Fibroblast of skin of back (primary cell): ENCODE data around the gene GRIP1.
"Not testable (repeated sequence)": the region's sequence is repeated elsewhere in the genome, so short reads cannot be mapped to it uniquely, and the experiment has no call there.

ENCODE experiments used
- DNase-seq: peaks from one replicate; pipeline ENCODE4 v3.0.0-alpha.2; 2013

GRIP1 gene

DNA sequence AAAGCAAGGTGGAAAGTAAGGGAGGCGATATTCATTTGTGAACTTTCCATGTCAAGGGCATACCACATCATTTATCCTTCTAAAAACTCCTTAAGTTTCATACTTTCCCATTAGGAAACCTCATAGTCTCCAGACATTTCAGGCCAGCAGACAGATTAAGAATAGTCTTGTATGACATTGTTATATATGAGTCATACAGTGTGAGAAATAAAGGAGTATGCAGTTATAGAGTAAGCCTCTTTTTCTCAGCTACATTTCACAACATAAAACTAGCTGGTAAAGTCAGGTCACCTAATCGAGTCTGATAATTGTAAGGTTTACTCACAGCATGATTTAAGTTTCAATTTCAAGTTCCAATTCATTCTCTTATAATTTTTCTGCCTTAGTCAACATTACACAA is 164.3 kb downstream of the GRIP1 start:
- peak; percentile 78 for DNase-seq

DNA sequence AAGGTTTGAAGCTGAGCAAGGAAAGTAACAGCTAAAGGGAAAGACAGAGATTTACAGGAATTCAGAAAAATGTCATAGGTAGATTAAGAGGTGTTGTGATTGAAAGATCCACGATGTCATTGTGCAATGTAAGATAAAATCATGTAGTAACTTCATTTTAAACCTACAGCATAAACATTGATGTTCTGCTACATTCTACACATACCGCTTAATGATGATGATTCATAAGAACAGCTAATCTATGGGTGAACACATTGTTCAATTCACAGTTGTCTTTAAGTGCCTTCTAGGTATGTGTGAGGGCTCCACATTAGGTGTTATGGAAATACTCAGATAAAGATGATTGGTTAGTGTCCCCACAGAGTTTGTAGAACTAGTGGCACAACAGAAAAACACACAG is 170.9 kb downstream of the GRIP1 start:
- DNase-seq: no peak

DNA sequence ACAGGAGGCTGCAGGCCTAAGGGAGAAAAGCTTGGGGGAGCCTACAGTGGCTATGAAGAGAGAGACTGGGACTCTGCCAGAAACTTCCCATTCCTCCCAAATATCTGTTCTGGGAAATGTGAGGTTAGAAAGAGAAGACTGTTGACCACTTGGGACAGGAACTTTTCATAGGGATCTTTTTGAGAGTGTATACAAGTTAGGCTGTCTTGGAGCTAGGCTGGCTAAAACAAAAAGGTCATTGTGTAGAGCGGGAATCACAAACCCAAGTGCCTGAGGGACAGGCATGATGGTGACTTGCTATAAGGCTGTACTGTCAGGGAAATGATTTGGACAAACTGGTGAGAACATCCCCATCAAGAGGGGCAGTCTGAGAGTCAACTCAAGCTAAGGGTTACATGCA is 175.1 kb downstream of the GRIP1 start:
- DNase-seq: no peak

DNA sequence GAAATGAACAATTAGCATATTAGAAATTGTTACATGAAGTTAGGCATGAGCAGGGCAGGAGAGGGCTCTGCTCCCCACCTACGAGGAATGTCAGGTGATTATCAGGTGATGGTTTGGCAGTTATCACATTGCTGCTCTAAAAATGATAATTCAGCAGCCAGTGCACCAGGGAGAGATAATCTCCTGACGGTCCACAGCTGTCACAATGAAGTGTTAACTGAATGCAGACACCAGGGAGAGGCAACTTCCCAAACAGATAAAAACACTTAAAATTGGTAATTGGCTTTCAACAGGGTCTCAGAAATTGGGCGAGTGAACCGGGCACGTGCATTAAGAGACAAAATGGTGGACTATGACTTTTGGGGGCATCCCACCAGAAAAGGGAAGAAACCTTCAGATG is 176.0 kb downstream of the GRIP1 start:
- DNase-seq: no peak

DNA sequence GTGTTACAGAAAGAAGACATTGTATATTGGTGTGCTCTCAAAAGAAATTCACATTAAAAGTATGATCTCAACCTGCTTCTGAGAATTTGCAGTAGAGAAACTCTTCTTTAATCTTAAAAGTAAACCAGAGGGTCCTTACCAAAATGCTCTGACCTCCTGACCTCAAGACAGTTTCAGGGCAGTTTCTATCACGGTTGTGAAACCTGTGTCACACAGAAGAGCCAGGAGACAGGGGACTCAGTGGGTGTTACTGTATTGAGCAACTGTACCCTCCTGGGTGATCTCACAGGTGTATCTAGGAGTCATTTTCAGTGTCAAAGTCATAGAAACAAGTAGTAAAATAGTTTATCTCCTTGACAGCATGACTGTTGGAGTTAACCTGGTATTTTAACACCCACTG is 178.0 kb downstream of the GRIP1 start:
- no peak for DNase-seq

DNA sequence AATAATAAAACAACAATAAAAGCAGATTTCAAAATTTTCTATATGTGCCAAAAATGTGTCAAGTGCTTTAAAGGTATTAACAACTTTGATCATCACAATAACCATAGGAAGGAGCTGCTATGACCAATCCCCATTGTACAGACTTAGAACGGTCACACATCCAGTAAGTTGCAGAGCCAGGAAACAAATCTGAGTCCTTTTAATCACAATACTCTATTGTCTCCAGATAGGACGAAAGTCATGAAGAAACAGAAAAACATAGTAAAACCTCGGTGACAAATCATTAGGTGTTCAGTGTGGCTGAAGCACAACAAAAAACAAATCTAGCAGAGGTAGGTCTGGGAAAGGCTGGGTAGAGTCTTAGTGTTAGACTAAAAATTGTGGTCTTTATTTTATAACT is 178.8 kb downstream of the GRIP1 start:
- no peak for DNase-seq

DNA sequence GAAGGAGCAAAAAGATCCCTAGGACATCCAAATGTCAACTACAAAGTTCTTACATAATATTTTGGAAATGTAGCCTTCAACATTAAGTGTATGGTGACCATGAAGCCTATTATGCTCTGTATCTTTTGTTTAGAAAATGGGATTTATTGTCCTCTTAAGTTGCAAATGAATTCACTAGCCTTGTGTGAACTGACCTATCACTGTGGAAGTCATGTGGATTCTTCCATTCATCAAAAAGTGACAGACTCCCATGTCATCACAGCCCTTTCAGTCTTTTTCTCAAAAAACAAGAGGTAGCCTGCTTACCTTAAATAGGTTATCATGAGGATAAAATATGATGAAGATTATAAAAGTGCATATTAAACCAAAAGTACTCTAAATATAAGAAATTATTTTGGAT is 179.9 kb downstream of the GRIP1 start:
- DNase-seq: no peak

DNA sequence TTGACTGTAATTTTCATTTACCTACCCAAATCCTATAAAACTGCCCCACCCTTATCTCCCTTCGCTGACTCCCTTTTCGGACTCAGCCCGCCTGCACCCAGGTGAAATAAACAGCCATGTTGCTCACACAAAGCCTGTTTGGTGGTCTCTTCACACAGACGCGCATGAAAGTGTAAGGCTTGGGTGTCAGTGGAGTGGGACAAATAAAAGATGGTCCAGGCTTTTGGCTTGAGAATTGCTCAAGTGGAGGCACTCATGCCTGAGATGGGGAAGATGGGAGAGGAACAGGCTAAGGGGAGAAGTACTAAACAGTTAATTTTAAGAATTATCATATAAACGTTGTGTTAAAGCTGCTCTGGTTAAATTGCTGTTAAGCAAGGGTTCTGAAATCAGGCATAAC is 180.8 kb downstream of the GRIP1 start:
- not testable (repeated sequence) for DNase-seq

DNA sequence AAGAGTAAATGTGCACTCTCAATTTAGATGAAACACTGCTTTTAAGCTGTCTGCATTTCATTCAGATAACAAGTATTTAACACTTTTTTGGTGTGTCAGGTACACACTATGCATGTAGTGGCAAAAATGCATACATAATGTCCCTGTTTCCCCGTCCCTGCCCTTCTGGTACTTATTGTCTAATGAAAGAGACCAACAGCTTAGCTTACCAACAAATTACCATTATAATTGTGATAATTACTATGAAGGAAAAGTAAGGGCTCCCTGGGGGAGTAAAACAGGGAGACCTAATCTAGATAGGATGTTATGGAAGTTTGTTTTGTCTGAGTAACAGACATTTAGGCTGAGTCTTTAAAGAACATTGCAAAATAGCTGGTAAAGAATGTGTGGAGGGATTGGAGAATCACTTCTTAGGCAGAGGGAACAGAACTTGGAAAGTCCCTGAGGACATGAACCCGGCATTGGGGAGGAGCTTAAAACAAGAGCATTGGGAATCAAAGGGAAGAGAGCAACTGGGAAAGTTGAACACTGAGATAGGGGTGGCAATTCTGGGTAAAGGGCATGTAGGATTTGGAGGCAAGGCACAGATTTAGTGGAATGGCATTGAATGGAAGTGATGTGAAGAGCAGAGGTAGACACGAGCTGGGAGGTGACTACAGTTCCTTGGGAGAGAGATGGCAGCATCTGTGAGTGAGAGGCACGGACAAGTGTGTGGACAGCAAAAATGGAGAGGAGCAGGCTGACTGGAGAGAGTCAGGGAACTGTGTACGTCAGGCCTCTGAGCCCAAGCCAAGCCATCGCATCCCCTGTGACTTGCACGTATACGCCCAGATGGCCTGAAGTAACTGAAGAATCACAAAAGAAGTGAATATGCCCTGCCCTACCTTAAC is 181.6 kb downstream of the GRIP1 start:
- DNase-seq: no peak

DNA sequence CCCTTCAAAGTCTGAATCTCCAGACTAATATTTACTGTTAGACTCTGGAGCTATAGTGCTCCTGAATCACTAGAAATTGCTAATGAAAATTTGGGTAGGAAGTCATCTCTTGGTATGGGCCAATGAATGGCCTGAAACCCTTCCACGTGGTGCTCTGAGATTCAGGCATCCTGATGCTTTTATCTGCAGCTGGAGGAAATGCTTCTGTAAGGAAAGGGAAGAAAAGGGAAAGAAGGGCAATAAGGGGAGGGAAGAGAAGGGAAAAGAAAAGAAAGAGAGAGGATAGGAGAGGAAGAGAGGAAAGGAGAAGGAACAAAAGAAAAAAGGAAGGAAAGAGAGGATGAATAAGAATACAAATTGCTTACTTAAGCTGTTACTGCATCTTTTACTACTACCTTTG is 182.3 kb downstream of the GRIP1 start:
- DNase-seq: no peak

DNA sequence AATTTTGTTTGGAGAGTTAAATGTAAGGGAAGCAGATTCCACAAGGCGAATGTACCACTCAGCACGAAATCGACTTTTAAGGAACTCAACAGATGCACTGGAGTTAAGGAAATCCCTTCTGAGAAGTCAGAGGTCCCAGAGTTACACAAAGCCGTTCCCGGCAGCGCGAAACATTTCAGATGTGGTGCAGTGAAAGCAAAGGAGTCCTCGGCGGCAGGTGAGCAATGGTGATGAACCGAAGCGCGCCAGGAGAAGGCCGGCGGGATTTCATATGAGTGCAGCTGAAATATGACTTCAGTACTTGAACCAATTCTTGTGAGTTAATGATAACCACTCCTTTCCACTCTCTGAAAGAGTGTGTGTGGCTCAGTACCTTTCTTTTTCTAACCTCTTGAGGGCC is 183.2 kb downstream of the GRIP1 start:
- DNase-seq: no peak

DNA sequence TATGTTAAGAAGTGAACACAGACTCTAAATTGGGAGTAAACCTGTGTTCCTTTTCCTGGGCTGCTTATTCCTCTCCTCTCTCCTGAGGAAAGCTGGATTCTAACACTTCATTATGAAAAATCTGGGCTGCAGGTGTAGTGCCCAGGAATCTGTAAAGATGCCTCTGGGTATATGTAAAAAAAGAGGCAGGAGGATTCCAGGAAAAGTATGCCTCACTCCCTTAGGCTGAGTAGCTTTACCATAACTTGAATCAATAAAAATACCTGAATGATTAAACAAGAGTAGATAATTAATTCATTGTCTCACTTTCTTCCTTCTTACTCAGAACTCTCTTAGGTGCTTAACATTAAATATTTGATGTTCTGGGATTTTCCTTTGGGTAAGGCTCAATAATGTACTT is 185.1 kb downstream of the GRIP1 start:
- DNase-seq: no peak

DNA sequence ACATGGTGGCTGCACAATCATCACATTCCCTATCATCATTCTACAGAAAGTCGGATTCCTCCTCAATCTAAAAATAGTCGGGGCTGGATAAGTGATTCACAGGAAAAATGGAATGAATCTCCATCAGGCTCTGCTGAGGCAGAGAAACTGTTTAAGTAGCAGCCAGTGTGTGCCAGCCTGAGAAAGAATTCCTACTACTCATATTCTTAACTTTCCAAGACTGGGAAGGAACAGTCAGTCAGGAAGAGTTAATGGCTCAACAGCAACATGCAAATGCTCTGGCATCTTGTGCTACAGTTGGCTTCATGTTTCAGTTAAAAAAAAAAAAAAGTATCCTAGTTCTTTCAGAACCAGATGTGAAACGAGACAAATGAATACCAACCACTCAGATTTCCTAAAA is 187.0 kb downstream of the GRIP1 start:
- DNase-seq: peak; percentile 22

DNA sequence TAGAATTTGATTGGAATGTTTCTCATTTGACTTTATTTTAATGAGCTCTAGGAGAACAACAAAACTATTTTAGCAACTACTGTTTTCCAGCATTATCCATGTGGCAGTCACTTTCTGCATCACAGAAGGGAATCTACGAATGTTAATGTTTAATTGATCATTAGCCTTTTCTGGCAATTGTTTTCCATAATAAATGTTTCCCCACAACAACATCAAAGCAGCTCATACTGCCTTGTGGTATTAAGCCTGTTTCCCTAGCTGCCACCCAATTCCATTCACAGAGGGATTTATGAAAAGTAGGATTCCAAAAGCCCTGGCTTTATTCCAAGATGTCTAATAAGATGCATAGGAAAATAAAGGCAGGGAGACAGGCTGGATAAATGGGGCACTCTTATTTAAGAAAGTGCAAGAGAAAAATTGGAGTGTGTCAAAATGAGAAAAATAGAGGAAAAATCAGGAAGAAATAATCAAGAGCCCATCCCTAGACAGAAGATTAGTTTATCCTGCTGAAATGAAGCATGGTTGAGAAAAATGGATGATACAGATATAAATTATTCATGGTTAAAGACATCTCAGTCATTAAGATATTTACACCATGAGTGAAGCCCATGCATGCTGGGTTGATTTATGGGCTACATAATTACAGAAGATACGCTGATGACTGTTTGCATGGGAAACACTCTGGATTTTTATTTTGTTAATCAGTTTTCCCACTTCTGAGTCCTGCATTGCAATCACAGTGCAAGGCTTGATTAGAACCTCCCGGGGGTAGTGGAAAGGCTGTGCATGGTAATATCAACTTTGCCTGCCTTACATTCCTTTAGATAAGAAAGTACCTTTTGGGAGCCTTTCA is 196.3 kb downstream of the GRIP1 start:
- no peak for DNase-seq

DNA sequence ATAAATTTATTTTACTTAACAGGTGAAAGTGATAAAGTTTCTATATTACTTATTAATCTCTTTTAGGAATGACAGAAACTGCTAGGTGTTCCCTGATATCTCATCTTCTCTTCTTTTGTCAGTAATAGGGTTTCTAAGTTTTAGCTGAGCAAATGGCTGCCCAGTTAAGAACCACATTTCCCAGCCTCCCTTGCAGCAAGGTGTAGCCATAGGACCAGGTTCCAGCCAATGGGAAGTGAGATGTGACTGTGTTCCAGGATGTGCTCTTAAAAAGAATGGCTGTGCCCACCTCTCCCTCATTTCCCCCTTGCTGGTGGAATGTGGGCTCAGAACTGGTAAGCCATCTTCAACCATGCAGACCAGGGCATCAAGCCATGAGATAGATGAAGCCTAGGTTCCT is 210.9 kb downstream of the GRIP1 start:
- no peak for DNase-seq

DNA sequence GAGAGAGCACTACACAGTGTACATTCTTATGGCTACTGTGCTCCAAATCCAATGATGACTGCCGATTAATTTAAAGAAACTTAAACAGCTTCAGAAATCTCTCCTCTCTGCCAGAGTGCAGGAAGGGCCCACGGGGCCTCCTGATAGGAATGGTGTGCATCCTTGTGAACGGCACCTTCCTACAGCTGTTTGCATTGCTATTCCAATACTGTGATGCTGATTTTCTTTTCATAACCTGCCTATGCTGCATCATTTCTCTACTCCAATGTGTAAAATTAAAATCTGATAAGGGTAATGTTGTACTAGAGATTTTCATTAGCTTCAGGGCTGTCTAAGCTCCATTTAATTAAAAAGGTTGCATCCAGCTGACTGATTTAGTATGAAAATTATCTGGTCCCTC is 217.5 kb downstream of the GRIP1 start:
- DNase-seq: no peak

DNA sequence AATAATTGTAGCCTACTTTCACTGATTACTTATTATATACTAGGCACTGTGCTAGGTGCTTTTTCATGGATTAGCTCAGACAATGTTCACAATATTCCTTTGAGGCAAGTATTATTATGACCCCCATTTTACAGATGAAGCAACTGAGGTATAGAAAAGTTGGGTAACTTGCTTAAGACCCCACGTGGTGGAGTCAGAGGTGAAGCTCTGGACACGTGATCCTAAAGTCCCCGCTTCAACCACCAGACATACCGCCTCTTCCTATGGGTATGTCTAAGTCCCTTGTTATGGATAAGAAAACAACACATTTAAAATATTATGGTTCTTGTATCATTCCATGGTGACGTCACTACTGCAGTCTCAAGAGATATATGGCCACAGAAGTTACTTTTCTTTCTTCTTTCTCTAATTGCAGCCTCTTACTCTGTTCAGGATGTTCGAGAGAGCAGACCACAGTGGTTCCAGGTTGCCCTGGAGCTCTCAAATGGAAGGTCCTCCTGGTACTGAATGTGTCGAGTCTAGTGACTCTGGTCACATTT is 218.9 kb downstream of the GRIP1 start:
- DNase-seq: no peak

DNA sequence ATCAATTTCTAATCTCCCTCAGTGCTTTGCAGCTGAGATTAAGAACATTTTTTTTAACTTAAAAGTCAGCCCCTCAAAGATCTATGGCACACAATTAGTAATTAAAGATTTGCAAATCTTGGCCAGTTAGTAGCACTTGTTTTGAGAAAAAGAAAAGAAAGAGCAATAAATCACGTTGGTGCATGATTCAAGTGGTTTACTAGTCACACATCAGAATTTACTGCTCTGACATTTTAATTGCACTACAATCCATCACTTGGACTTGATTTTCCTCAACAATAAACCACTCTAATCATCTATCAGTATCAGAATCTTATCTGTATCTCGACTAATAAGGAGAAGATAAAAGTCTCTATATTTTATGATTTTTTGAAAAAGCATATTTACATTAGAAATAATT is 222.3 kb downstream of the GRIP1 start:
- DNase-seq: no peak

DNA sequence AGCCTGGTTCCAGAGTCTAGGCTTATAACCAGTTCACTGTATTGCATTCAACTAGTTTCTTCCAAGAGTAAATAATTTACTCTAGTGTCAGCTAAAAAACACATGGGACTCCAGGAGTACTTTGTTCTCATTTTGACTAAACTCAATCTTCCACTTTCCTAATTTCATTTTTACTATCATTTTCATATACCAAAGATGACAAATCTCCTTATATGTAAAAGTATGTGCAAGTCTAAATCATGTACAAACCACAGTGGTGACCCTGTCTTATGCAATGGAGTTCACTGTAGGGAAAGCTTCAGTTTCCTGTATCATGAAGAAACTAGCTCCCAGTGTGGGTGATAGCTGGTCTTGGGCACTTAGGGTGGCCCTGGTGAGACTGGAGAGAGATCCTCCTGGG is 225.0 kb downstream of the GRIP1 start:
- peak; percentile 1 for DNase-seq

DNA sequence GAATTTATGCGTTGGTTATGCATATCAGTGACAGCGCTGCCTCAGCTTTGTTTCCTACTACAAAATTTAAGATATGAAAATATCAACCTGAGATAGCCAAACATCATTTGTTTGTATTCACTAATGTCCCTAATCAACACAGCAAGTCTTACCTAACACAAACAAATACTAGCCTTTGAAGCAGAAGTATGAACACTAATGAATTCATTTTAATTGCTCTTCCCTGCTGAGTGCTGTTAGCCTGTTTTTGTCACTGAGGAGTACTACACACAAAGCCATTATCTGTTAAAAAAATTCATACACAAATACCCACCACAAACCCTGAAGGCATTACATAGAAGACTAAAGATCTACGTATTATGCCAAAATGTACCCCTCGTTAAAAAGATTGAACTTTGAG is 225.8 kb downstream of the GRIP1 start:
- no peak for DNase-seq

DNA sequence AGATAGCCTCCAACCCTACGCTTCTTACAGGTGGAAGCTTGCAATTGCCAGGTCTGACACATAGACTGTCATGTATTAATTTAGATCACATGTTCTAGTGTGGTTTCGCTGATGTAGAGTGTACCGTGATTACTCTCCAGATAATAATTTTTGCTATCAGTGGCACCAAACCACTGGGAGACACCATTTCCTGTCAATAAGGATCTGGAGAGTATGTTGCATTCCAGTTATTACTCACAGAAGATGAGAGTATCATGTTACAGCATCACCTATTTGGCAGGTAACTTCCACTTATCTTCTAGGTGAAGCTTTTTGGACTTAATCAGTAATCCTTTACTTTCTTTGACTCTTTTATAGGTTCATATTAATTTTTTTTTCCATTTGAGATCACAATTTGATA is 229.3 kb downstream of the GRIP1 start:
- no peak for DNase-seq

DNA sequence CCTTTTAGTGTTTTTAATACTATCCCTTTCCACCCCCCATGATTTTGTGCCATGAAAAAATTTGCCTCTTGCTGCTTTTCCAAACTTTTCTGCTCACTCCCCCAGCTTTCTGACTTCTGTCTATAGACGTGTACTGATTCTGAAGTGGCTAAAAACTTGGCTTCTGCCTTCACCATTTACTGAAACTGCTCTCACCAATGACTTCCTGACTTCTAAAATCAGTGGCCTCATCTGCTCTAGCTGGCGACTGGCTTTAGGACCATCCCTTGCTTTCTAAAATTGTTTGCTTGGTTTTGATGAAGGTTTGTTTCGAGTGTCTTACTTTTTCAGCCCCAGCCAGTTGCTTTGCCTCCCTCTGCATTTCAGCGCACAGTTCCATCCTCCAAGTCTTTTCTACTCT is 231.2 kb downstream of the GRIP1 start:
- no peak for DNase-seq

DNA sequence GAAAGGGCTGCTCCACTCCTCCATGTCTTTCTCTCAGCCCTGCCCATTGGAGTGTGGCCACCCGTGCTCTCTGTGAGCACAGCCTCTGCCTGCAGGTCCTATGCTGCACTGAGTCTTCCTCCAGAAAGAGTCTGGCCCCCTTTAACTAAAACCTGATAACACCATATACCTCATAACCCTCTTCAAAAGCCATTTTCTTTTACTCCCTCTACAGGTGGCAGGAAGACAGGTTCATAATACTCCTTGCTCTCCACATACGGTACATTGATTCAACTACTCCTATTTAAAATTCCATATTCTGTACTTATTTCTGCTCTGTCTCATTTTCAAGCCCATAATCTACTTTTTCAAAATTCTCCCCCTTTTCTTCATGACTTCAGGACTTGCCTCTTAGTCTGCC is 232.6 kb downstream of the GRIP1 start:
- no peak for DNase-seq
